ENCODE measurements around the gene MSMO1. TPM values are rescaled to one million over a fixed set of nuclear protein-coding genes. Genes with fewer than 3 reads are reported as not detected.
A peak's percentile ranks its signal among the peaks of the same experiment; 100 is the strongest.

Gene MSMO1
- total and polyA plus RNA-seq, 2 experiments from 2014 or later: 65.8 to 305 TPM

GRCh38 chr4:165378745-165379677 lies 51.5 kb downstream of the MSMO1 start, which contains the start of gene CPE:
CPE (plus strand) TSS chr4:165379008; CDS start chr4:165379222, 214 bp downstream.
- DNase-seq (ENCODE audit: low read depth in 1 of 2, low spot score in 1 of 2): peak; percentile 83 to 92
- Histone ChIP-seq H3K27me3 (no peaks in the 10 kb centered on the region), H3K4me3 (peak within 1 kb of the TSS; percentile 88), H3K27ac (peak within 1 kb of the TSS; percentile 82), H3K36me3 (no peaks in the 10 kb centered on the region), H3K9me3 (ENCODE audit: low read depth) (no peaks in the 10 kb centered on the region), H3K4me1 (ENCODE audit: low read depth) (peaks cover 16% of the 10 kb centered on the region)
- TF ChIP-seq CTCF (IDR thresholded peaks at IDR 0.05; ENCODE audit: low read depth, low read length): peak; percentile 57

GRCh38 chr4:165379678-165380064 lies 52.2 kb downstream of the MSMO1 start:
- Histone ChIP-seq H3K36me3 (no peaks in the 10 kb centered on the region), H3K4me3 (peak overlapping the region; percentile 88), H3K4me1 (ENCODE audit: low read depth) (peaks cover 23% of the 10 kb centered on the region), H3K27ac (peak overlapping the region; percentile 82), H3K9me3 (ENCODE audit: low read depth) (no peaks in the 10 kb centered on the region), H3K27me3 (no peaks in the 10 kb centered on the region)
- peak; percentile 44 to 52 for DNase-seq (ENCODE audit: low read depth in 1 of 2, low spot score in 1 of 2)
- TF ChIP-seq CTCF (IDR thresholded peaks at IDR 0.05; ENCODE audit: low read depth, low read length): no peak

- no peaks in the 10 kb centered on the region for H3K27me3 ChIP-seq
- DNase-seq (ENCODE audit: low read depth in 1 of 2, low spot score in 1 of 2): no peak
- no peaks in the 10 kb centered on the region for H3K9me3 ChIP-seq (ENCODE audit: low read depth)
- no peak overlapping the region for H3K27ac ChIP-seq
- H3K4me1 ChIP-seq (ENCODE audit: low read depth): peaks cover 27% of the 10 kb centered on the region
- peak overlapping the region; percentile 88 for H3K4me3 ChIP-seq
- H3K36me3 ChIP-seq: no peaks in the 10 kb centered on the region
- no peak for TF ChIP-seq CTCF (IDR thresholded peaks at IDR 0.05; ENCODE audit: low read depth, low read length)
Measured at GRCh38 chr4:165380805-165381204, 53.3 kb downstream of the MSMO1 start.

- TF ChIP-seq CTCF (IDR thresholded peaks at IDR 0.05; ENCODE audit: low read depth, low read length): no peak
- Histone ChIP-seq H3K9me3 (ENCODE audit: low read depth) (no peaks in the 10 kb centered on the region), H3K36me3 (no peaks in the 10 kb centered on the region), H3K27ac (no peak overlapping the region), H3K27me3 (no peaks in the 10 kb centered on the region), H3K4me1 (ENCODE audit: low read depth) (peaks cover 27% of the 10 kb centered on the region), H3K4me3 (no peak overlapping the region)
- no peak for DNase-seq (ENCODE audit: low read depth in 1 of 2, low spot score in 1 of 2)
Measured at GRCh38 chr4:165381821-165382373, 54.4 kb downstream of the MSMO1 start.

GRCh38 chr4:165382640-165383039 lies 55.2 kb downstream of the MSMO1 start:
- Histone ChIP-seq H3K27ac (no peak overlapping the region), H3K27me3 (no peaks in the 10 kb centered on the region), H3K4me3 (no peak overlapping the region), H3K9me3 (ENCODE audit: low read depth) (no peaks in the 10 kb centered on the region), H3K36me3 (no peaks in the 10 kb centered on the region), H3K4me1 (ENCODE audit: low read depth) (peaks cover 27% of the 10 kb centered on the region)
- no peak for DNase-seq (ENCODE audit: low read depth in 1 of 2, low spot score in 1 of 2)
- no peak for TF ChIP-seq CTCF (IDR thresholded peaks at IDR 0.05; ENCODE audit: low read depth, low read length)
